OCI-LY1 (cell line): Measurements from ENCODE around the gene HNRNPD.

Source experiments
- EZH2 ChIP-seq: fragments of 200-600 bp; sonication (generic), shearing (Covaris generic); IDR thresholded peaks from 2 replicates; pipeline ENCODE4 v1.8.0; 2017; ENCODE audit warnings: borderline replicate concordance, mixed run types, mild to moderate bottlenecking, antibody characterized with exemption, low read length, moderate library complexity, mixed read lengths
- TF ChIP-seq, protein P1 (sequence below): fragments of 200-600 bp; sonication (generic), shearing (Covaris generic); IDR thresholded peaks from 2 replicates; pipeline ENCODE4 v1.5.1; 2017; ENCODE audit warnings: mild to moderate bottlenecking, antibody characterized with exemption, low read length, moderate library complexity, mixed read lengths

- TF ChIP-seq, protein P1, sequence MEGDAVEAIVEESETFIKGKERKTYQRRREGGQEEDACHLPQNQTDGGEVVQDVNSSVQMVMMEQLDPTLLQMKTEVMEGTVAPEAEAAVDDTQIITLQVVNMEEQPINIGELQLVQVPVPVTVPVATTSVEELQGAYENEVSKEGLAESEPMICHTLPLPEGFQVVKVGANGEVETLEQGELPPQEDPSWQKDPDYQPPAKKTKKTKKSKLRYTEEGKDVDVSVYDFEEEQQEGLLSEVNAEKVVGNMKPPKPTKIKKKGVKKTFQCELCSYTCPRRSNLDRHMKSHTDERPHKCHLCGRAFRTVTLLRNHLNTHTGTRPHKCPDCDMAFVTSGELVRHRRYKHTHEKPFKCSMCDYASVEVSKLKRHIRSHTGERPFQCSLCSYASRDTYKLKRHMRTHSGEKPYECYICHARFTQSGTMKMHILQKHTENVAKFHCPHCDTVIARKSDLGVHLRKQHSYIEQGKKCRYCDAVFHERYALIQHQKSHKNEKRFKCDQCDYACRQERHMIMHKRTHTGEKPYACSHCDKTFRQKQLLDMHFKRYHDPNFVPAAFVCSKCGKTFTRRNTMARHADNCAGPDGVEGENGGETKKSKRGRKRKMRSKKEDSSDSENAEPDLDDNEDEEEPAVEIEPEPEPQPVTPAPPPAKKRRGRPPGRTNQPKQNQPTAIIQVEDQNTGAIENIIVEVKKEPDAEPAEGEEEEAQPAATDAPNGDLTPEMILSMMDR: no peak
- TF ChIP-seq EZH2: no peak
Observed at GRCh38 chr4:82335043-82335442, 38.7 kb downstream of the HNRNPD start.
